Measurements from ENCODE around the gene SCPEP1. TPM values are rescaled to one million over a fixed set of nuclear protein-coding genes. Genes with fewer than 3 reads are reported as not detected.
"Not testable (repeated sequence)": the region's sequence is repeated elsewhere in the genome, so short reads cannot be mapped to it uniquely, and the experiment has no call there.

Gene SCPEP1
- total RNA-seq, 1 donor from 2014 or later, result 176 TPM

GRCh38 chr17:56933868-56934267 lies 44.1 kb upstream of the SCPEP1 start:
- H3K36me3 ChIP-seq, result peaks cover 40% of the 10 kb centered on the region
- no peaks in the 10 kb centered on the region for H3K27me3 ChIP-seq
- H3K27ac ChIP-seq, result no peak overlapping the region
- H3K4me3 ChIP-seq, result no peak overlapping the region
- ATAC-seq (no peak), DNase-seq (no peak)
- H3K4me1 ChIP-seq, result no peaks in the 10 kb centered on the region
- intact Hi-C loops (cut with DNase I), result no loop called here
- H3K9me3 ChIP-seq, result peaks cover 14% of the 10 kb centered on the region
- TF ChIP-seq CTCF (IDR thresholded peaks at IDR 0.05), result no peak

GRCh38 chr17:56934280-56934679 lies 43.7 kb upstream of the SCPEP1 start:
- H3K4me1 ChIP-seq, result no peaks in the 10 kb centered on the region
- intact Hi-C loops (cut with DNase I), result no loop called here
- DNase-seq (no peak), ATAC-seq (no peak)
- H3K27me3 ChIP-seq, result no peaks in the 10 kb centered on the region
- H3K27ac ChIP-seq, result no peak overlapping the region
- peaks cover 12% of the 10 kb centered on the region for H3K9me3 ChIP-seq
- H3K36me3 ChIP-seq, result peaks cover 42% of the 10 kb centered on the region
- H3K4me3 ChIP-seq, result no peak overlapping the region
- no peak for TF ChIP-seq CTCF (IDR thresholded peaks at IDR 0.05)

- TF ChIP-seq CTCF (IDR thresholded peaks at IDR 0.05), result no peak
- H3K4me1 ChIP-seq, result no peaks in the 10 kb centered on the region
- peaks cover 50% of the 10 kb centered on the region for H3K36me3 ChIP-seq
- no peak for DNase-seq
- intact Hi-C loops (cut with DNase I), result no loop called here
- H3K27ac ChIP-seq, result no peak overlapping the region
- H3K27me3 ChIP-seq, result no peaks in the 10 kb centered on the region
- H3K9me3 ChIP-seq, result peaks cover 5% of the 10 kb centered on the region
- no peak for ATAC-seq
- H3K4me3 ChIP-seq, result no peak overlapping the region
Measured at GRCh38 chr17:56935461-56935860, 42.5 kb upstream of the SCPEP1 start.

DNA sequence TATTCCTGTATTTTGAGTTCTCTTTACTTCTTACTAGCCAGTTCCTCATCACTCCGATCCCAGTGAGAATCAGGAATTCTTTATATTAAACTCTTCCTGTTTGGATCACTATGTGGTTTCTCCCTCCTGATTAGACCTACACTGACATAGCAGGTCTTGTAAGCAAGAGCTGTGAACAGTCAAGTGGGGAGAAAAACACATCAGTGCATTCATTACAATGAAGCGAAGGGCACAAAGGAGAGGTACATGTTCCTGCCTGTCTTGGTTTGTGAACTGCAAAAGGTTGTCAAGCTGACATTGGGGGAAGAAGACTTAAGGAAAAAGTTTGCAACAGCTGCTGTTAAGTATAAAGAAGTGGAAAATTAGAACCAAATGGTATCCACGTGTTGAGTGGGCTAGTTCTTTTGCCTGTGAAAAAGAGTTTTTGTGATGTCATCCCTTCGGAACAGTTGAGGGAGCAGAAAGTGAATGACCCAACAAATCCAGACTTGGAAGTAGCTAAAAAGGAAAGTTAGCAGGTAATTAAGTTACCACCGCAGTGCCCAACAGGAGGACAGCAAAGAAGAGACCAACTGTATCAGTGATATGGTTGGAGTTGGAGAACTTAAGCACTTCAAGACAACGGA lies 41.1 kb upstream of the SCPEP1 start:
- Histone ChIP-seq H3K9me3 (no peaks in the 10 kb centered on the region), H3K36me3 (peaks cover 64% of the 10 kb centered on the region), H3K27me3 (no peaks in the 10 kb centered on the region), H3K4me1 (no peaks in the 10 kb centered on the region), H3K4me3 (no peak overlapping the region), H3K27ac (no peak overlapping the region)
- TF ChIP-seq CTCF (IDR thresholded peaks at IDR 0.05), result no peak
- intact Hi-C loops (cut with DNase I), result no loop called here
- no peak for DNase-seq
- no peak for ATAC-seq

- intact Hi-C loops (cut with DNase I), result no loop called here
- H3K4me1 ChIP-seq, result no peaks in the 10 kb centered on the region
- H3K36me3 ChIP-seq, result peaks cover 73% of the 10 kb centered on the region
- ATAC-seq, result no peak
- TF ChIP-seq CTCF (IDR thresholded peaks at IDR 0.05), result no peak
- H3K4me3 ChIP-seq, result no peak overlapping the region
- H3K9me3 ChIP-seq, result no peaks in the 10 kb centered on the region
- DNase-seq, result no peak
- H3K27ac ChIP-seq, result no peak overlapping the region
- no peaks in the 10 kb centered on the region for H3K27me3 ChIP-seq
Measured at GRCh38 chr17:56937687-56938086, 40.2 kb upstream of the SCPEP1 start.

- H3K27ac ChIP-seq; H3K9me3 ChIP-seq; H3K4me3 ChIP-seq; H3K27me3 ChIP-seq; ATAC-seq; DNase-seq; intact Hi-C loops (cut with DNase I); H3K4me1 ChIP-seq: not testable (repeated sequence)
- peaks cover 76% of the 10 kb centered on the region for H3K36me3 ChIP-seq
Measured at GRCh38 chr17:56938206-56938605, 39.7 kb upstream of the SCPEP1 start.
